Neural cell (in vitro differentiated cells): Measurements from ENCODE around the gene KLHL2. TPM values are rescaled to one million over a fixed set of nuclear protein-coding genes. Genes with fewer than 3 reads are reported as not detected.

Experiments used
- H2AFZ ChIP-seq: fragments of 200-600, 300-800 bp; sonication (generic), shearing (Covaris generic); 2 replicates; pipeline ENCODE4 v1.6.0; 2014; ENCODE audit warnings: low read depth, mild to moderate bottlenecking, antibody characterized with exemption, low read length, moderate library complexity
- H3F3A ChIP-seq: fragments of 200-600 bp; shearing (Covaris generic); 2 replicates; pipeline ENCODE4 v1.6.1; 2016; ENCODE audit warnings: mild to moderate bottlenecking, moderate library complexity, mixed read lengths, antibody characterized with exemption, low read length; ENCODE audit not compliant: insufficient read depth, poor library complexity, severe bottlenecking
- H3K27ac ChIP-seq: fragments of 200-600, 300-800 bp; sonication (generic), shearing (Covaris generic); 2 replicates; pipeline ENCODE4 v1.5.1; 2014; ENCODE audit warnings: mild to moderate bottlenecking, low read length, moderate library complexity
- H3K27me3 ChIP-seq: fragments of 300-800, 200-600 bp; sonication (generic), shearing (Covaris generic); 2 replicates; pipeline ENCODE4 v1.6.0; 2014; ENCODE audit warnings: mild to moderate bottlenecking, low read depth, low read length, moderate library complexity; ENCODE audit not compliant: insufficient read depth
- H3K36me3 ChIP-seq: fragments of 300-800, 200-600 bp; sonication (generic), shearing (Covaris generic); 2 replicates; pipeline ENCODE4 v1.5.1; 2014; ENCODE audit warnings: mild to moderate bottlenecking, antibody characterized with exemption, low read length, moderate library complexity; ENCODE audit not compliant: insufficient read depth
- H3K4me2 ChIP-seq: fragments of 300-800, 200-600 bp; sonication (generic), shearing (Covaris generic); 2 replicates; pipeline ENCODE4 v1.6.0; 2014; ENCODE audit warnings: mild to moderate bottlenecking, low read length
- H3K4me3 ChIP-seq: fragments of 300-800, 200-600 bp; sonication (generic), shearing (Covaris generic); 2 replicates; pipeline ENCODE4 v1.5.1; 2014; ENCODE audit warnings: mild to moderate bottlenecking, low read length, moderate library complexity
- H3K79me2 ChIP-seq: fragments of 200-600 bp; shearing (Covaris generic); replicated peaks from 2 replicates; pipeline ENCODE4 v1.6.0; 2014; ENCODE audit warnings: mild to moderate bottlenecking, low read length, moderate library complexity; ENCODE audit not compliant: insufficient read depth
- H3K9ac ChIP-seq: fragments of 300-800, 200-600 bp; sonication (generic), shearing (Covaris generic); 2 replicates; pipeline ENCODE4 v1.6.1; 2016; ENCODE audit warnings: mild to moderate bottlenecking, low read length, mixed read lengths
- H3K9me2 ChIP-seq: fragments of 200-600 bp; shearing (Covaris generic); 2 replicates; pipeline ENCODE4 v1.6.1; 2016; ENCODE audit warnings: mild to moderate bottlenecking, low read length, mixed read lengths; ENCODE audit not compliant: insufficient read depth
- H3K9me3 ChIP-seq: fragments of 200-600, 300-800 bp; sonication (generic), shearing (Covaris generic); 2 replicates; pipeline ENCODE4 v1.6.1; 2016; ENCODE audit warnings: mild to moderate bottlenecking, mixed run types, low read length, moderate library complexity, mixed read lengths
- H4K20me1 ChIP-seq: fragments of 200-600 bp; shearing (Covaris generic); 2 replicates; pipeline ENCODE4 v1.6.1; 2016; ENCODE audit warnings: mild to moderate bottlenecking, mixed run types; ENCODE audit not compliant: insufficient read depth
- EP300 ChIP-seq: fragments of 450-650 bp; conservative IDR thresholded peaks from 2 replicates; pipeline ENCODE4 v1.6.1; 2014; ENCODE audit warnings: antibody characterized with exemption, mild to moderate bottlenecking, moderate library complexity; ENCODE audit not compliant: poor library complexity, severe bottlenecking
- EZH2 ChIP-seq: fragments of 200-600, 300-800 bp; shearing (Covaris generic), sonication (generic); IDR thresholded peaks from 2 replicates; pipeline ENCODE4 v1.6.1; 2014; ENCODE audit warnings: antibody characterized with exemption, low read length, borderline replicate concordance, mild to moderate bottlenecking; ENCODE audit not compliant: insufficient read depth, poor library complexity, severe bottlenecking
- MXI1 ChIP-seq: fragments of 450-650 bp; conservative IDR thresholded peaks from 2 replicates; pipeline ENCODE4 v1.6.1; 2014; ENCODE audit warnings: antibody characterized with exemption, mild to moderate bottlenecking; ENCODE audit not compliant: poor library complexity, severe bottlenecking
- POLR2AphosphoS5 ChIP-seq: IDR thresholded peaks from 2 replicates; pipeline ENCODE4 v1.6.1; 2012
- RAD21 ChIP-seq: fragments of 450-650 bp; conservative IDR thresholded peaks from 2 replicates; pipeline ENCODE4 v1.6.1; 2014; ENCODE audit warnings: antibody characterized with exemption, mild to moderate bottlenecking, moderate library complexity
- SMC3 ChIP-seq: fragments of 450-650 bp; conservative IDR thresholded peaks from 2 replicates; pipeline ENCODE4 v1.6.1; 2014; ENCODE audit warnings: antibody characterized with exemption, mild to moderate bottlenecking, moderate library complexity; ENCODE audit not compliant: poor library complexity
- TAF1 ChIP-seq: IDR thresholded peaks from 2 replicates; pipeline ENCODE4 v1.6.1; 2012; ENCODE audit warnings: low read depth
- polyA plus RNA-seq: library from polyadenylated mRNA; depleted of rRNA; stranded (reverse); fragments of >200 nt; gene quantifications from 2 replicates; pipeline ENCODE4 v1.2.3, GENCODE V29; 2014
- TF ChIP-seq, protein P1 (sequence below): fragments of 450-650 bp; IDR thresholded peaks from 2 replicates; pipeline ENCODE4 v1.5.1; 2014; ENCODE audit warnings: antibody characterized with exemption, mild to moderate bottlenecking, moderate library complexity; ENCODE audit not compliant: poor library complexity, severe bottlenecking
- TF ChIP-seq, protein P2 (sequence below): IDR thresholded peaks from 2 replicates; pipeline ENCODE4 v1.6.1; 2012; ENCODE audit warnings: borderline replicate concordance

KLHL2 gene
- polyA plus RNA-seq, 1 donor from 2014 or later, result 42.8 TPM

DNA sequence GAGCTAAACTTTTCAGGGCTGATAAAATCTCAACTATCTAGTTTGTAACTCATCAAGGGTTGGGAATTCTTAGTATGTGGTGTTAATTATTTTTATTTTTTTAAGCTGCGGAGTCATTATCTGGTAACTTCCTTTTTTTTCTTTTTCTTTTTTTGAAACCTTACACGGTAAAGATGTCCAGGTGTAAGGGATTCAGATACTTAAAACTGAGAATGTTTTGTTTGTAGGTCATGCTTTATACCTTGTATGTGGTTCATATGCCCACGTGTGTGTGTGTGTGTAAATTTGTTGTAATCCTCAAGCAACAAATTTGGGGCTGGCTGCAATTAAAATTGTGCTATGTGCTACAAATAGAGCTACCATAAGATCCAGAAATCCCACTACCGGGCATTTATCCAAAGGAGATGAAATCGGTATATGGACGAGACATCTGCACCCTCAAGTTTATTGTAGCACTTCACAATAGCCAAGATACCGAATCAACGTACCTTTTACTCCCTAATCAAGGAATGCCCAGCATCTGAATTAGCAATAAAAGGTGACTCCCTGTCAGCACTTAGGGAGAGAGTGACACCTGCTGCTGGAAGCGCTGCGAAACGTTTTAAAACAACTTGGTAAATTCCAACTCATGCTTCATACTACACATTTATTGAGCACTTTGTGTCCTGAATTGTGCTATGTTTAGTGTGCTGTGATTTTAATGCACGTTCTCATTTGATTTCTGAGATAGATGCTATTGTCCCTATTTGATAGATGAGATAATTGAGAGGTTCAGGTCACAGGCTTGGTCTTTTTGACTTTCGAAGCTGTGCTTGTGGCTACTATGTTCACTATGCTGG, 136.2 kb downstream of the KLHL2 start:
- H3K4me2 ChIP-seq, result no peak overlapping the region
- peaks cover 4% of the 10 kb centered on the region for H3F3A ChIP-seq
- H3K4me3 ChIP-seq, result no peak overlapping the region
- H3K79me2 ChIP-seq, result peaks cover 28% of the 10 kb centered on the region
- TF ChIP-seq EZH2, result no peak
- peak; percentile 30 for TF ChIP-seq RAD21
- peak; percentile 24 for TF ChIP-seq SMC3
- TF ChIP-seq POLR2AphosphoS5, result no peak
- H4K20me1 ChIP-seq, result peaks cover 3% of the 10 kb centered on the region
- no peak overlapping the region for H3K27ac ChIP-seq
- no peak overlapping the region for H3K9ac ChIP-seq
- H3K36me3 ChIP-seq, result peaks cover 16% of the 10 kb centered on the region
- no peaks in the 10 kb centered on the region for H3K9me2 ChIP-seq
- H3K9me3 ChIP-seq, result no peaks in the 10 kb centered on the region
- no peaks in the 10 kb centered on the region for H3K27me3 ChIP-seq
- no peak overlapping the region for H2AFZ ChIP-seq

DNA sequence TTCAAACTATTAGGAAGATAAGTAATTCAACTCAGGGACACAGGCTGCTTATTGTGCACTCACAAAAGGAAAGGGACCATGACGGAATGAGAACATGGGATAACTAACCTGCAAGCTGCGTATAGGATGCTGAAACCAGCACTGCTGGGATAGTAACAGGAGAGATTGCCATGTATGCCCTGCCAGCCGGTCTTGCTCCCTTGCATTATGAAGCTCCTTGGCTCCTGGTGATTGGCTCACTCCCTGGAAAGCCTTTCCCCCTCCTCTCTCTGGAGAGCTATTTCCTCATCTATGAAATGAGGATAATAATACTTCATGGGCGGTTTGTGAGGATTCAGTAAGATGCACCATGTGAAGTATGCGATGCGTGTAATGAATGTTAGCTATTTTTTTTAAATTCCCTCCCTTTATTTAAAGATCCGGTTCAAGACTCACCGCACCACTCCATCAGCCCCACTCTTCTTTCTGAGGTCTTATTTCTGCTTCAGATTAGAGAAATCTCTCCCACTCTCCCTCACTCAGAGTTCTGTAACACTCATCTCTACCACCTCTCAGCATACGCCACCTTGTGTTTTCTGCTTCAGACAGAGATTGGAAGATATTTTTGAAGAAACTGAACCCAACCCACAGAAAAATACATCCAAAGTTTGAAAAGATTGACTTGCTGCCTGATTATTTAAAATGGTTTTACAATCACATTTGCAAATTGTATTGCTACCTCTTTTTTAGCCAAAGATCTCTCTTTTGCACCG, 138.5 kb downstream of the KLHL2 start:
- TF ChIP-seq, protein P1, sequence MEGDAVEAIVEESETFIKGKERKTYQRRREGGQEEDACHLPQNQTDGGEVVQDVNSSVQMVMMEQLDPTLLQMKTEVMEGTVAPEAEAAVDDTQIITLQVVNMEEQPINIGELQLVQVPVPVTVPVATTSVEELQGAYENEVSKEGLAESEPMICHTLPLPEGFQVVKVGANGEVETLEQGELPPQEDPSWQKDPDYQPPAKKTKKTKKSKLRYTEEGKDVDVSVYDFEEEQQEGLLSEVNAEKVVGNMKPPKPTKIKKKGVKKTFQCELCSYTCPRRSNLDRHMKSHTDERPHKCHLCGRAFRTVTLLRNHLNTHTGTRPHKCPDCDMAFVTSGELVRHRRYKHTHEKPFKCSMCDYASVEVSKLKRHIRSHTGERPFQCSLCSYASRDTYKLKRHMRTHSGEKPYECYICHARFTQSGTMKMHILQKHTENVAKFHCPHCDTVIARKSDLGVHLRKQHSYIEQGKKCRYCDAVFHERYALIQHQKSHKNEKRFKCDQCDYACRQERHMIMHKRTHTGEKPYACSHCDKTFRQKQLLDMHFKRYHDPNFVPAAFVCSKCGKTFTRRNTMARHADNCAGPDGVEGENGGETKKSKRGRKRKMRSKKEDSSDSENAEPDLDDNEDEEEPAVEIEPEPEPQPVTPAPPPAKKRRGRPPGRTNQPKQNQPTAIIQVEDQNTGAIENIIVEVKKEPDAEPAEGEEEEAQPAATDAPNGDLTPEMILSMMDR, result peak; percentile 11
- no peak for TF ChIP-seq POLR2AphosphoS5
- peak; percentile 15 for TF ChIP-seq SMC3
- Histone ChIP-seq H3K9me2 (no peaks in the 10 kb centered on the region), H4K20me1 (no peaks in the 10 kb centered on the region), H3K4me3 (no peak overlapping the region), H3F3A (peaks cover 4% of the 10 kb centered on the region), H3K27me3 (no peaks in the 10 kb centered on the region), H3K27ac (no peak overlapping the region), H3K4me2 (no peak overlapping the region), H3K9me3 (no peaks in the 10 kb centered on the region), H3K79me2 (peaks cover 7% of the 10 kb centered on the region), H3K36me3 (peaks cover 3% of the 10 kb centered on the region), H2AFZ (no peak overlapping the region), H3K9ac (no peak overlapping the region)

GRCh38 chr4:165347647-165348569, 140.5 kb downstream of the KLHL2 start:
- H3K27ac ChIP-seq, result no peak overlapping the region
- H3K79me2 ChIP-seq, result no peaks in the 10 kb centered on the region
- no peak overlapping the region for H3K4me3 ChIP-seq
- peaks cover 4% of the 10 kb centered on the region for H3F3A ChIP-seq
- H3K9me3 ChIP-seq, result no peaks in the 10 kb centered on the region
- no peaks in the 10 kb centered on the region for H3K9me2 ChIP-seq
- H3K36me3 ChIP-seq, result no peaks in the 10 kb centered on the region
- no peak overlapping the region for H3K4me2 ChIP-seq
- H2AFZ ChIP-seq, result no peak overlapping the region
- TF ChIP-seq, protein P1, result no peak
- TF ChIP-seq RAD21 (no peak), MXI1 (no peak), EP300 (no peak), TAF1 (no peak), POLR2AphosphoS5 (no peak), EZH2 (no peak), SMC3 (no peak)
- TF ChIP-seq, protein P2, sequence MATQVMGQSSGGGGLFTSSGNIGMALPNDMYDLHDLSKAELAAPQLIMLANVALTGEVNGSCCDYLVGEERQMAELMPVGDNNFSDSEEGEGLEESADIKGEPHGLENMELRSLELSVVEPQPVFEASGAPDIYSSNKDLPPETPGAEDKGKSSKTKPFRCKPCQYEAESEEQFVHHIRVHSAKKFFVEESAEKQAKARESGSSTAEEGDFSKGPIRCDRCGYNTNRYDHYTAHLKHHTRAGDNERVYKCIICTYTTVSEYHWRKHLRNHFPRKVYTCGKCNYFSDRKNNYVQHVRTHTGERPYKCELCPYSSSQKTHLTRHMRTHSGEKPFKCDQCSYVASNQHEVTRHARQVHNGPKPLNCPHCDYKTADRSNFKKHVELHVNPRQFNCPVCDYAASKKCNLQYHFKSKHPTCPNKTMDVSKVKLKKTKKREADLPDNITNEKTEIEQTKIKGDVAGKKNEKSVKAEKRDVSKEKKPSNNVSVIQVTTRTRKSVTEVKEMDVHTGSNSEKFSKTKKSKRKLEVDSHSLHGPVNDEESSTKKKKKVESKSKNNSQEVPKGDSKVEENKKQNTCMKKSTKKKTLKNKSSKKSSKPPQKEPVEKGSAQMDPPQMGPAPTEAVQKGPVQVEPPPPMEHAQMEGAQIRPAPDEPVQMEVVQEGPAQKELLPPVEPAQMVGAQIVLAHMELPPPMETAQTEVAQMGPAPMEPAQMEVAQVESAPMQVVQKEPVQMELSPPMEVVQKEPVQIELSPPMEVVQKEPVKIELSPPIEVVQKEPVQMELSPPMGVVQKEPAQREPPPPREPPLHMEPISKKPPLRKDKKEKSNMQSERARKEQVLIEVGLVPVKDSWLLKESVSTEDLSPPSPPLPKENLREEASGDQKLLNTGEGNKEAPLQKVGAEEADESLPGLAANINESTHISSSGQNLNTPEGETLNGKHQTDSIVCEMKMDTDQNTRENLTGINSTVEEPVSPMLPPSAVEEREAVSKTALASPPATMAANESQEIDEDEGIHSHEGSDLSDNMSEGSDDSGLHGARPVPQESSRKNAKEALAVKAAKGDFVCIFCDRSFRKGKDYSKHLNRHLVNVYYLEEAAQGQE, result no peak
- no peaks in the 10 kb centered on the region for H4K20me1 ChIP-seq
- H3K9ac ChIP-seq, result no peak overlapping the region
- no peaks in the 10 kb centered on the region for H3K27me3 ChIP-seq
